Measurements from ENCODE around the gene TEKT1.
A peak's percentile ranks its signal among the peaks of the same experiment; 100 is the strongest.
"Not testable (repeated sequence)": the region's sequence is repeated elsewhere in the genome, so short reads cannot be mapped to it uniquely, and the experiment has no call there.

TEKT1 gene

GRCh38 chr17:6846138-6846537, 14.6 kb upstream of the TEKT1 start:
- peaks cover 14% of the 10 kb centered on the region for H3K27me3 Mint-ChIP-seq
- H3K9me3 Mint-ChIP-seq; H3K27ac Mint-ChIP-seq; H3K36me3 Mint-ChIP-seq; H3K4me3 Mint-ChIP-seq; ATAC-seq (ENCODE audit: low read depth); H3K4me1 Mint-ChIP-seq; DNase-seq (ENCODE audit: low spot score in 2 of 2): not testable (repeated sequence)

- H3K4me3 Mint-ChIP-seq; H3K36me3 Mint-ChIP-seq; ATAC-seq (ENCODE audit: low read depth); H3K9me3 Mint-ChIP-seq; H3K27ac Mint-ChIP-seq; H3K4me1 Mint-ChIP-seq; DNase-seq (ENCODE audit: low spot score in 2 of 2): not testable (repeated sequence)
- H3K27me3 Mint-ChIP-seq, result peaks cover 12% of the 10 kb centered on the region
Observed at GRCh38 chr17:6844406-6844805, 12.9 kb upstream of the TEKT1 start.

GRCh38 chr17:6843241-6843880, 11.8 kb upstream of the TEKT1 start:
- H3K27ac Mint-ChIP-seq, result no peak overlapping the region
- peak in 1 of 2 donors; percentile 26 for DNase-seq (ENCODE audit: low spot score in 2 of 2)

DNA sequence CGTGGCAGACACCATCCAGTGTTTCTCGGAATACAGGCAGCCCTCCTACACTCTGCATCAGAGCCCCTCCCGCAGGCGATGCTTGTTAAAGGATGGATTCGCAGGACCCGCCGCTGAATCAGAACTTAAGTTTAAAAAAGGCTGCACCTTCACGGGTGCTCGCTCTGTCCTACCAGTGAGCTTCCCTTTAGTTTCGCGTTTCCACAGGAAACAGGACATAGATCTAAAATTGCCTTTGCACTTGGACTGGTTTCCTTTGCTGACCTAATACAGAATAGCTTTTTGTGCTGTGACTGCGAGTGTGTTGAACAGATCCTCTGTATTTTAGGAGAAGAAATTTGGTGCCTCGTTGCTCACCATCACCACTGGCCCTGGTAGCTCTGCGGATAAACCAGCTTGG, 10.2 kb upstream of the TEKT1 start:
- peaks cover 14% of the 10 kb centered on the region for H3K27me3 Mint-ChIP-seq
- not testable (repeated sequence) for H3K4me1 Mint-ChIP-seq; H3K4me3 Mint-ChIP-seq; H3K9me3 Mint-ChIP-seq; DNase-seq (ENCODE audit: low spot score in 2 of 2); ATAC-seq (ENCODE audit: low read depth); H3K36me3 Mint-ChIP-seq; H3K27ac Mint-ChIP-seq

More at GRCh38 chr17:6843241-6843880, 11.8 kb upstream of the TEKT1 start:
- H3K36me3 Mint-ChIP-seq, result no peaks in the 10 kb centered on the region
- H3K9me3 Mint-ChIP-seq, result no peaks in the 10 kb centered on the region
- H3K4me3 Mint-ChIP-seq, result no peak overlapping the region
- peak; percentile 46 for ATAC-seq (ENCODE audit: low read depth)
- H3K27me3 Mint-ChIP-seq, result peaks cover 13% of the 10 kb centered on the region
- H3K4me1 Mint-ChIP-seq, result no peaks in the 10 kb centered on the region

DNA sequence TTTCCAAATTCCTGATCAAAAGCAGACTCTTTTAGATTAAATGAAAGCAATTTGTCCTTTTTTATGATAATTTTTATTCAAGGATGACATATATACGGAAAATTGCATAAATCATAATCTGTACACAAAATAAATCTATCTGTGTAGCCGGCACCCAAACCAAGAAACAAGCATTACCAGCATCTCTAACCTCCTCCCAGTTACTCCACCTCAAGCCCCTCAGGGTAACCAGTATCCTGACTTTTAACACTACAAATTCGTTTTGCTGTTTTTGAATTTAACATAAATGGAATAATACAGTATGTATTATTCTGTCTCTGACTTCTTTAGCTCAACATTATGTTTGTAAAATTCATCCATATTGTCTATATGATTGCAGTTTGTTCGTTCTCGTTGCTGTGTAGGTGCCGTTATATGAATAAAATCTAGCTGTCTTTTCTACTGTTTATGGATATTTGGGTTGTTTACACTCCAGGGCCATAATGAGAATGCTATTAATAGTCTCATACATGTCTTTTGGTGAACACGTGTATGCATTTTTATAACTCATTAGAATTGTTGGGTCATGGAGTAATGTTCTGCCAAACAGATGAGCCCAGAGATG, 1.0 kb downstream of the TEKT1 start:
- H3K27me3 Mint-ChIP-seq, result peaks cover 23% of the 10 kb centered on the region

DNA sequence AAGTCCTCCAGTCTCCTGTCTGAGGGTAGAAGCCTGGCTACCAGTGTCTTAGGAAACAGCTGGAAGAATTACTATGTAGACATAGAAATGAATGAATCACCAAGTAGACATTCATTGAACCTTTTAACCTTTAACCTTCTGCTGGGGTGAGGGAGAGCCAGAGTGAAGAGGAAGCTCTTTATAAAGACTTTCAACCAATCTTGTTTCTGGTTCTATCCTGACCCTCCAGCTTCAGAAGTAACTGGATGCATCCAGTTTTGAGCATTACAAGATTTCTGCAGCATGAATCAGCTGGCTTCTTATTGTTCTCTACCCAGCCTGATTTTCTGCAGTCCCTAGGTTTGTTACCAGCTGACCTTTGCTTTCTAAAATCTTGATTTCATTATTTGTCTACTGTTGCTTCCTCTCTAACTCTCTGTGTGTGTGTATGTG, 8.5 kb downstream of the TEKT1 start:
- peaks cover 10% of the 10 kb centered on the region for H3K27me3 Mint-ChIP-seq
- no peaks in the 10 kb centered on the region for H3K4me1 Mint-ChIP-seq
- no peak for DNase-seq (ENCODE audit: low spot score in 2 of 2)
- H3K36me3 Mint-ChIP-seq, result peaks cover 2% of the 10 kb centered on the region
- ATAC-seq (ENCODE audit: low read depth), result no peak
- H3K4me3 Mint-ChIP-seq, result no peak overlapping the region
- peaks cover 3% of the 10 kb centered on the region for H3K9me3 Mint-ChIP-seq
- no peak overlapping the region for H3K27ac Mint-ChIP-seq

More for the DNA sequence above, 1.0 kb downstream of the TEKT1 start:
- Mint-ChIP-seq H3K27ac (peak overlapping the region; percentile 90), H3K4me3 (no peak overlapping the region), H3K9me3 (no peaks in the 10 kb centered on the region), H3K4me1 (peaks cover 7% of the 10 kb centered on the region), H3K36me3 (no peaks in the 10 kb centered on the region)
- ATAC-seq (ENCODE audit: low read depth) (no peak), DNase-seq (ENCODE audit: low spot score in 2 of 2) (no peak)

DNA sequence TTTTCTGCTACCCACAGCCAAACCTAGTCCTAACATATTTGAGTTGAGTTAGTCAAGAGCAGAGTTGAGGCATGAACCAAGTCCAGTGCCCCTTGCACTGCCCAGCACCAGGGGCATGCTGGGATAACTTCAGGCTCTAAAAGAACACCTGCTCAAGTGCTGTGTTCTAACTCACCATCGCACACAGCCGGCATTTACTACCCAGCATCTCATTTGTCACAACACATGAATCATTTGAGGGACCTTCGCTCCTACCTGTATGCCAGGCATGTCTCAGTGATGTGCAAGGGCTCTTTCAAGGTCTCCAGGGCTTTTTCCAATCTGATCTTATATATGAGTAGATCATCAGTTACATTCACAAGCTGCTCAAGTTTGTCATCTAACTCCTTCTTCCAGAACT, 12.6 kb downstream of the TEKT1 start:
- peaks cover 2% of the 10 kb centered on the region for H3K36me3 Mint-ChIP-seq
- H3K27me3 Mint-ChIP-seq, result peaks cover 8% of the 10 kb centered on the region
- ATAC-seq (ENCODE audit: low read depth) (no peak), DNase-seq (ENCODE audit: low spot score in 2 of 2) (no peak)
- no peak overlapping the region for H3K27ac Mint-ChIP-seq
- H3K4me3 Mint-ChIP-seq, result no peak overlapping the region
- no peaks in the 10 kb centered on the region for H3K4me1 Mint-ChIP-seq
- peaks cover 3% of the 10 kb centered on the region for H3K9me3 Mint-ChIP-seq

DNA sequence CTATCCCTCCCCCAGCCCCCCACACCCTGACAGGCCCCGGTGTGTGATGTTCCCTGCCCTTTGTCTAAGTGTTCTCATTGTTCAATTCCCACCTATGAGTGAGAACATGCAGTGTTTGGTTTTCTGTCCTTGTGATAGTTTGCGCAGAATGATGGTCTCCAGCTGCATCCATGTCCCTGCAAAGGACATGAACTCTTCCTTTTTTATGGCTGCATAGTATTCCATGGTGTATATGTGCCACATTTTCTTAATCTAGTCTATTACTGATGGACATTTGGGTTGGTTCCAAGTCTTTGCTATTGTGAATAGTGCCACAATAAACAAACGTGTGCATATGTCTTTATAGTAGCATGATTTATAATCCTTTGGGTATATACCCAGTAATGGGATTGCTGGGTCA, 15.2 kb downstream of the TEKT1 start:
- not testable (repeated sequence) for H3K36me3 Mint-ChIP-seq; DNase-seq (ENCODE audit: low spot score in 2 of 2); H3K27ac Mint-ChIP-seq; H3K9me3 Mint-ChIP-seq; H3K4me1 Mint-ChIP-seq; H3K4me3 Mint-ChIP-seq; ATAC-seq (ENCODE audit: low read depth)
- peaks cover 19% of the 10 kb centered on the region for H3K27me3 Mint-ChIP-seq

DNA sequence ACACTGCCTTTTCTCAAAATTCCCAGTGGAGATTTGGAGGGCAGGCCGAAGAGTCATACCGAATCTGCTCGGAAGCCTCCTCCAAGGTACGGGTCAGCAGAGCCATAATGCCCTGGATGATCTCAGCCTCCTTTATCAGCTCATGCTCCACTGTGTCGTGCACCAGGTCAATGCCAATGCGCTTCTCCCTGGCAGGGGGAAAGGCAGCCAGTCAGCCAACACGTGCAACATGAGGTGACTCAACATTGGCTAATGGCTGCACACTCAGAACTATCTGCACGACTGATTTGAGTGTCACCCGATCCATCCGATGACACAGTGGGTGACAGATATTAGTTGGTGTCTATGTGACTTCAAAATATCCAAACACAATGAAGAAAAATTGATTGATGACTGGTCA, 15.8 kb downstream of the TEKT1 start:
- H3K9me3 Mint-ChIP-seq, result peaks cover 2% of the 10 kb centered on the region
- DNase-seq (ENCODE audit: low spot score in 2 of 2), result no peak
- no peak overlapping the region for H3K27ac Mint-ChIP-seq
- H3K36me3 Mint-ChIP-seq, result peaks cover 2% of the 10 kb centered on the region
- H3K27me3 Mint-ChIP-seq, result peaks cover 21% of the 10 kb centered on the region
- no peak overlapping the region for H3K4me3 Mint-ChIP-seq
- no peak for ATAC-seq (ENCODE audit: low read depth)
- H3K4me1 Mint-ChIP-seq, result no peaks in the 10 kb centered on the region

- Mint-ChIP-seq H3K27ac (no peak overlapping the region), H3K4me3 (no peak overlapping the region), H3K4me1 (no peaks in the 10 kb centered on the region), H3K9me3 (peaks cover 3% of the 10 kb centered on the region), H3K27me3 (peaks cover 26% of the 10 kb centered on the region), H3K36me3 (no peaks in the 10 kb centered on the region)
- no peak for DNase-seq (ENCODE audit: low spot score in 2 of 2)
- no peak for ATAC-seq (ENCODE audit: low read depth)
Observed at GRCh38 chr17:6812295-6812694, 19.2 kb downstream of the TEKT1 start.

DNA sequence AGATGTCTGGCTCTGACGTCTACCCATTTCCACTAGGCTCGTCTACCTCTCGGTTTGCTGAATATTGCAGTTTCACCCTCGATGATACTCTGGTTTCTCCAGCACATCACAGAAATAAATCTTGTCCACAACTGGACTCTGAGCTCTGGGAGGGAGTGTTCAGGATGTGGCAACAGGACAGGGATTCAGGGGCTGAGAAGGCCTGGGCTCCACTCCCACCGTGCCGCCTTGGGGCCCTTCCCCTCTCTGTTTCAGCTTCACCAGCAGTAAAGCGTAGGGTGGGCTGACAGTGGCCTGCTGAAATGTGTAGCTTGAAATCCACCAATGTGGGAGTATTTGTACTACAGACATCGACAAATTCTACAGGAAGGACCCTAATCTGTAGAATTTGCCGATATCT, 20.0 kb downstream of the TEKT1 start:
- H3K4me1 Mint-ChIP-seq, result no peaks in the 10 kb centered on the region
- no peak overlapping the region for H3K27ac Mint-ChIP-seq
- no peak overlapping the region for H3K4me3 Mint-ChIP-seq
- no peaks in the 10 kb centered on the region for H3K36me3 Mint-ChIP-seq
- peaks cover 3% of the 10 kb centered on the region for H3K9me3 Mint-ChIP-seq
- ATAC-seq (ENCODE audit: low read depth) (no peak), DNase-seq (ENCODE audit: low spot score in 2 of 2) (no peak)
- peaks cover 23% of the 10 kb centered on the region for H3K27me3 Mint-ChIP-seq

GRCh38 chr17:6800422-6801027, 31.0 kb downstream of the TEKT1 start:
- H3K4me3 Mint-ChIP-seq, result no peak overlapping the region
- H3K9me3 Mint-ChIP-seq, result no peaks in the 10 kb centered on the region
- peaks cover 3% of the 10 kb centered on the region for H3K27me3 Mint-ChIP-seq
- DNase-seq (ENCODE audit: low spot score in 2 of 2), result no peak
- H3K4me1 Mint-ChIP-seq, result no peaks in the 10 kb centered on the region
- no peak overlapping the region for H3K27ac Mint-ChIP-seq
- no peak for ATAC-seq (ENCODE audit: low read depth)
- no peaks in the 10 kb centered on the region for H3K36me3 Mint-ChIP-seq

DNA sequence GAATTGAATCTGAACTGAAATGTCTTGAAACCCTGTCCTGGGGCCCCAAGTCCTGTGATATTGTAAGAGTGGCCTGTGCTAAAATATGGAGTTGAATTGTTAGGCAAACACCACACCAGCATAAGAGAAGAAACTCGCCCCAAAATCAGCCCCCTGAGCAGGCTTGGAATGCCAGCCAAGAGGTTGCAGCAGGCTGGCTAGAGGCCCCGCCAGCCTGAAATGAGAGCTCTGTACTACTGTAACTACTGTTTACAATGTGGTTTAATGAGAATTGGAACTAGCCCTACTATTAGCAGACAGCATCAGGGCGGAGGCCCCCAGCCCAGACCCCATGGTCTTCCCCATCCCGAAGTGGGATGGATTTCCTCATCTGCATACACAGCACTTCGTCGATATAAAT, 31.8 kb downstream of the TEKT1 start:
- DNase-seq (ENCODE audit: low spot score in 2 of 2), result no peak
- H3K27ac Mint-ChIP-seq, result no peak overlapping the region
- H3K4me1 Mint-ChIP-seq, result no peaks in the 10 kb centered on the region
- no peaks in the 10 kb centered on the region for H3K9me3 Mint-ChIP-seq
- peaks cover 3% of the 10 kb centered on the region for H3K27me3 Mint-ChIP-seq
- H3K36me3 Mint-ChIP-seq, result no peaks in the 10 kb centered on the region
- ATAC-seq (ENCODE audit: low read depth), result no peak
- H3K4me3 Mint-ChIP-seq, result no peak overlapping the region

- no peaks in the 10 kb centered on the region for H3K9me3 Mint-ChIP-seq
- no peak for DNase-seq (ENCODE audit: low spot score in 2 of 2)
- no peaks in the 10 kb centered on the region for H3K4me1 Mint-ChIP-seq
- no peaks in the 10 kb centered on the region for H3K36me3 Mint-ChIP-seq
- no peak for ATAC-seq (ENCODE audit: low read depth)
- H3K27ac Mint-ChIP-seq, result no peak overlapping the region
- peaks cover 8% of the 10 kb centered on the region for H3K27me3 Mint-ChIP-seq
- no peak overlapping the region for H3K4me3 Mint-ChIP-seq
Observed at GRCh38 chr17:6797718-6798351, 33.7 kb downstream of the TEKT1 start.
